OCI-LY1 (cell line): ENCODE data around the gene VAT1.

Source experiments
- CTCF ChIP-seq: fragments of 200-600 bp; sonication (generic), shearing (Covaris generic); IDR thresholded peaks from 2 replicates; pipeline ENCODE4 v1.5.1; 2017; ENCODE audit warnings: mild to moderate bottlenecking, antibody characterized with exemption, low read length, moderate library complexity, mixed read lengths
- EZH2 ChIP-seq: fragments of 200-600 bp; sonication (generic), shearing (Covaris generic); IDR thresholded peaks from 2 replicates; pipeline ENCODE4 v1.8.0; 2017; ENCODE audit warnings: borderline replicate concordance, mixed run types, mild to moderate bottlenecking, antibody characterized with exemption, low read length, moderate library complexity, mixed read lengths

- TF ChIP-seq CTCF (no peak), EZH2 (no peak)
Observed at GRCh38 chr17:43033948-43034881, 12.0 kb upstream of the VAT1 start.
